GM18867 (cell line): ENCODE measurements around the gene DPPA5.
"Not testable (repeated sequence)": the region's sequence is repeated elsewhere in the genome, so short reads cannot be mapped to it uniquely, and the experiment has no call there.

Source experiments
- ATAC-seq: cut with Tn5 transposase; IDR thresholded peaks from one replicate; pipeline ENCODE4 v1.9.1; 2021; ENCODE audit warnings: mild to moderate bottlenecking, moderate library complexity; ENCODE audit not compliant: unreplicated experiment

DPPA5 gene

GRCh38 chr6:73308712-73309534 is 45.2 kb downstream of the DPPA5 start:
- no peak for ATAC-seq

GRCh38 chr6:73303773-73304172 is 50.3 kb downstream of the DPPA5 start:
- not testable (repeated sequence) for ATAC-seq
